Measurements from ENCODE around the gene JAKMIP1. TPM values are rescaled to one million over a fixed set of nuclear protein-coding genes. Genes with fewer than 3 reads are reported as not detected.

The JAKMIP1 gene
- total and polyA plus RNA-seq, 4 donors = 0.08 to 0.46 (median 0.22) TPM

GRCh38 chr4:6035786-6036185, 164.6 kb downstream of the JAKMIP1 start:
- Histone ChIP-seq H3K4me3 (no peak overlapping the region), H3K4me1 (ENCODE audit: control insufficient read depth in 5 of 5, insufficient read depth in 5 of 5, low read length in 5 of 5) (peaks cover 0 to 5% (median 0%) of the 10 kb centered on the region in 5 donors), H3K9me3 (ENCODE audit: control insufficient read depth in 4 of 4, insufficient read depth in 3 of 4, low read length in 3 of 4) (peaks cover 0 to 4% (median 0%) of the 10 kb centered on the region in 4 donors), H3K27me3 (ENCODE audit: control insufficient read depth in 3 of 3, insufficient read depth in 3 of 3, low read length in 2 of 3) (peaks cover 0 to 5% (median 0%) of the 10 kb centered on the region in 3 donors), H3K9ac (ENCODE audit: insufficient read depth in 1 of 2, low read length in 2 of 2) (no peak overlapping the region), H3K27ac (ENCODE audit: low read depth in 1 of 2, low read length in 1 of 2) (no peak overlapping the region), H3K36me3 (ENCODE audit: control insufficient read depth in 4 of 4, insufficient read depth in 4 of 4, low read length in 4 of 4) (no peaks in the 10 kb centered on the region)
- no peak for ATAC-seq (ENCODE audit: insufficient read depth, low FRiP score)
- TF ChIP-seq CTCF (IDR thresholded peaks at IDR 0.05; ENCODE audit: control extremely low read depth, extremely low read depth) = no peak
- no peak for DNase-seq
- 95 to 97% methylated on average over 16 of the region's 16 CpGs for WGBS, 2 donors

DNA sequence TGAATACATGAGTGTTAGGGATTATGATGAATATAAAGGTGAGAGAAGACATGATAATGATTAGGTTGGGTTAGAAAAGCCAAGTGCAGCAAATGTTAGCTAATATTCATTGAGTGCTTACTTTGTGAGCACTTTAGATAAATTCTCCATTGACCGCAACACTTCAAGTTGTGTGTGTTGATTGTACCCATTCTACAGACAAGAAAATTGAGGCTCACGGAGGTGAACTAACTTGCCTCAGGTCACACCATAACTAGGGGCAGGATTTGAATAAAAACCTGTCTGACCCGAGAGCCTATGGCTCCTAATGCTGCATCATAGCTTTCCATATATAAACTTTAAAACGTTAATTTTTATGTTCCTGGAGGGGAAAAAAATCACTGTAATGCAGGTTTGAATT, 167.0 kb downstream of the JAKMIP1 start:
- no peak overlapping the region for H3K27ac ChIP-seq (ENCODE audit: low read depth in 1 of 2, low read length in 1 of 2)
- TF ChIP-seq CTCF (IDR thresholded peaks at IDR 0.05; ENCODE audit: control extremely low read depth, extremely low read depth) = no peak
- H3K36me3 ChIP-seq (ENCODE audit: control insufficient read depth in 4 of 4, insufficient read depth in 4 of 4, low read length in 4 of 4) = no peaks in the 10 kb centered on the region
- H3K4me1 ChIP-seq (ENCODE audit: control insufficient read depth in 5 of 5, insufficient read depth in 5 of 5, low read length in 5 of 5) = peaks cover 0 to 5% (median 0%) of the 10 kb centered on the region in 5 donors
- DNase-seq (no peak), ATAC-seq (ENCODE audit: insufficient read depth, low FRiP score) (no peak)
- H3K4me3 ChIP-seq = no peak overlapping the region
- H3K27me3 ChIP-seq (ENCODE audit: control insufficient read depth in 3 of 3, insufficient read depth in 3 of 3, low read length in 2 of 3) = peaks cover 0 to 4% (median 2%) of the 10 kb centered on the region in 3 donors
- WGBS, 2 donors = 66 to 67% methylated on average over 4 of the region's 4 CpGs
- no peak overlapping the region for H3K9ac ChIP-seq (ENCODE audit: insufficient read depth in 1 of 2, low read length in 2 of 2)
- H3K9me3 ChIP-seq (ENCODE audit: control insufficient read depth in 4 of 4, insufficient read depth in 3 of 4, low read length in 3 of 4) = peaks cover 0 to 4% (median 0%) of the 10 kb centered on the region in 4 donors

- Histone ChIP-seq H3K9ac (ENCODE audit: insufficient read depth in 1 of 2, low read length in 2 of 2) (no peak overlapping the region), H3K9me3 (ENCODE audit: control insufficient read depth in 4 of 4, insufficient read depth in 3 of 4, low read length in 3 of 4) (peaks cover 0 to 4% (median 0%) of the 10 kb centered on the region in 4 donors), H3K4me3 (no peak overlapping the region), H3K4me1 (ENCODE audit: control insufficient read depth in 5 of 5, insufficient read depth in 5 of 5, low read length in 5 of 5) (peaks cover 0 to 5% (median 0%) of the 10 kb centered on the region in 5 donors), H3K27ac (ENCODE audit: low read depth in 1 of 2, low read length in 1 of 2) (no peak overlapping the region), H3K27me3 (ENCODE audit: control insufficient read depth in 3 of 3, insufficient read depth in 3 of 3, low read length in 2 of 3) (peaks cover 0 to 4% (median 4%) of the 10 kb centered on the region in 3 donors), H3K36me3 (ENCODE audit: control insufficient read depth in 4 of 4, insufficient read depth in 4 of 4, low read length in 4 of 4) (no peaks in the 10 kb centered on the region)
- TF ChIP-seq CTCF (IDR thresholded peaks at IDR 0.05; ENCODE audit: control extremely low read depth, extremely low read depth) = no peak
- DNase-seq = peak in 1 of 3 donors; percentile 17
- WGBS, 2 donors = 62 to 73% methylated on average over 11 of the region's 11 CpGs
- ATAC-seq (ENCODE audit: insufficient read depth, low FRiP score) = no peak
Measured at GRCh38 chr4:6032249-6033244, 167.8 kb downstream of the JAKMIP1 start.
